CD8-positive, alpha-beta memory T cell (primary cell): ENCODE data around the gene ZNF112. TPM values are rescaled to one million over a fixed set of nuclear protein-coding genes. Genes with fewer than 3 reads are reported as not detected.
A peak's percentile ranks its signal among the peaks of the same experiment; 100 is the strongest.

Experiments used
- CTCF ChIA-PET: fragments of 350-600 bp; sonication (Branson Sonifier 250); formaldehyde crosslinking; loops from one replicate; lab custom pipeline; 2021; ENCODE audit warnings: antibody characterized with exemption; lab: Charles Lee
- POLR2A ChIA-PET: fragments of 350-600 bp; sonication (Branson Sonifier 250); formaldehyde crosslinking; loops from one replicate; lab custom pipeline; 2021; ENCODE audit warnings: antibody characterized with exemption; lab: Charles Lee
- DNase-seq, 5 donors: peaks; one replicate each; pipeline versions ENCODE4 v3.0.0 to v3.0.0-alpha.2; 2020 to 2022; ENCODE audit warnings: mixed read lengths in 1 of 5
- H3K27ac ChIP-seq: one replicate; pipeline ENCODE4 v1.7.0; 2013; ENCODE audit warnings: low read depth, mild to moderate bottlenecking, low read length, moderate library complexity
- H3K27me3 ChIP-seq: 2 replicates; pipeline ENCODE4 v1.7.0; 2013; ENCODE audit warnings: low read length, mild to moderate bottlenecking; ENCODE audit not compliant: insufficient read depth, poor library complexity, severe bottlenecking
- H3K36me3 ChIP-seq: 2 replicates; pipeline ENCODE4 v1.7.0; 2013; ENCODE audit warnings: mild to moderate bottlenecking, low read length, moderate library complexity; ENCODE audit not compliant: insufficient read depth
- H3K4me1 ChIP-seq: 2 replicates; pipeline ENCODE4 v1.7.0; 2013; ENCODE audit warnings: mild to moderate bottlenecking, low read length, moderate library complexity; ENCODE audit not compliant: insufficient read depth
- H3K4me3 ChIP-seq: 2 replicates; pipeline ENCODE4 v1.7.0; 2013; ENCODE audit warnings: mild to moderate bottlenecking, low read length
- H3K9me3 ChIP-seq: 2 replicates; pipeline ENCODE4 v1.7.0; 2013; ENCODE audit warnings: mild to moderate bottlenecking, low read length
- H3K27ac Mint-ChIP-seq, 8 donors: one replicate each; pipeline ENCODE4 v1.8.0; 2020 to 2021; ENCODE audit warnings: mixed read lengths in 8 of 8, mild to moderate bottlenecking in 6 of 8, inconsistent platforms in 3 of 8, moderate library complexity in 3 of 8
- H3K27me3 Mint-ChIP-seq, 2 donors: one replicate each; pipeline ENCODE4 v1.8.0; 2020 to 2021; ENCODE audit warnings: mixed read lengths in 2 of 2, mild to moderate bottlenecking in 1 of 2, moderate library complexity in 1 of 2
- H3K36me3 Mint-ChIP-seq, 3 donors: one replicate each; pipeline ENCODE4 v1.8.0; 2020 to 2021; ENCODE audit warnings: mixed read lengths in 3 of 3, inconsistent platforms in 1 of 3, mild to moderate bottlenecking in 1 of 3
- H3K4me1 Mint-ChIP-seq, 3 donors: one replicate each; pipeline ENCODE4 v1.8.0; 2020 to 2021; ENCODE audit warnings: mixed read lengths in 3 of 3, inconsistent platforms in 1 of 3, mild to moderate bottlenecking in 1 of 3
- H3K4me3 Mint-ChIP-seq, 7 donors: one replicate each; pipeline ENCODE4 v1.8.0; 2020 to 2021; ENCODE audit warnings: mixed read lengths in 7 of 7, mild to moderate bottlenecking in 6 of 7, moderate library complexity in 4 of 7, inconsistent platforms in 2 of 7
- H3K9me3 Mint-ChIP-seq, 5 donors: one replicate each; pipeline ENCODE4 v1.8.0; 2020 to 2022; ENCODE audit warnings: mixed read lengths in 5 of 5, mild to moderate bottlenecking in 3 of 5, moderate library complexity in 2 of 5, inconsistent platforms in 1 of 5
- polyA plus RNA-seq: library from polyadenylated mRNA; unstranded; fragments of 300-500 nt; fragmentation: Illumina TruSeq; gene quantifications from one replicate; pipeline ENCODE4 v1.2.3, GENCODE V29; 2021
- total RNA-seq, 2 experiments: library from RNA; stranded (reverse); gene quantifications; one replicate each; pipeline ENCODE4 v1.2.3, GENCODE V29; 2021

ZNF112 gene
- total and polyA plus RNA-seq, 3 experiments from 2014 or later = 0.49 TPM; not detected in 2

- Histone ChIP-seq H3K27me3 (no peaks in the 10 kb centered on the region), H3K9me3 (peaks cover 6% of the 10 kb centered on the region), H3K36me3 (no peaks in the 10 kb centered on the region), H3K4me1 (peaks cover 7% of the 10 kb centered on the region), H3K4me3 (no peak overlapping the region), H3K27ac (no peak overlapping the region)
- Mint-ChIP-seq H3K4me1 (peaks cover 12 to 36% (median 17%) of the 10 kb centered on the region in 3 donors), H3K27ac (no peak overlapping the region), H3K27me3 (peaks cover 5 to 23% of the 10 kb centered on the region in 2 donors), H3K36me3 (peaks cover 2 to 37% (median 19%) of the 10 kb centered on the region in 3 donors), H3K4me3 (peak overlapping the region in 1 of 7 donors; percentile 55), H3K9me3 (peaks cover 10 to 19% (median 13%) of the 10 kb centered on the region in 5 donors)
- POLR2A ChIA-PET = no interaction called here
- DNase-seq = no peak
- CTCF ChIA-PET = no interaction called here
Measured at GRCh38 chr19:44306283-44306682, 50.2 kb downstream of the ZNF112 start.

- Histone ChIP-seq H3K9me3 (peaks cover 6% of the 10 kb centered on the region), H3K4me3 (peak overlapping the region; percentile 70), H3K4me1 (peaks cover 7% of the 10 kb centered on the region), H3K27me3 (no peaks in the 10 kb centered on the region), H3K27ac (no peak overlapping the region), H3K36me3 (no peaks in the 10 kb centered on the region)
- Mint-ChIP-seq H3K4me3 (peak overlapping the region; percentile 93 to 96 (median 95)), H3K9me3 (peaks cover 8 to 20% (median 11%) of the 10 kb centered on the region in 5 donors), H3K36me3 (peaks cover 7 to 45% (median 25%) of the 10 kb centered on the region in 3 donors), H3K27me3 (peaks cover 2 to 17% of the 10 kb centered on the region in 2 donors), H3K27ac (peak overlapping the region in 2 of 8 donors; percentile 88), H3K4me1 (peaks cover 19 to 41% (median 21%) of the 10 kb centered on the region in 3 donors)
- POLR2A ChIA-PET = interaction anchor here (1.2 to 1.3 kb wide), 2 partner anchors 140 to 370 kb away, joined by 3 to 4 read pairs; partner anchors contain the start of gene ZNF45
- CTCF ChIA-PET = interaction anchor here (1.8 kb wide), 1 partner anchor 210 kb away, joined by 5 read pairs; no protein-coding TSS in a partner anchor
- no peak for DNase-seq
Measured at GRCh38 chr19:44305457-44305856, 51.0 kb downstream of the ZNF112 start.

GRCh38 chr19:44304659-44305193 lies 51.8 kb downstream of the ZNF112 start, which contains the start of gene ZNF235:
ZNF235 (minus strand) TSS chr19:44305025; CDS start chr19:44303404, 1,621 bp downstream.
- ChIA-PET CTCF (interaction anchor here (1.8 kb wide), 1 partner anchor 210 kb away, joined by 5 read pairs; no protein-coding TSS in a partner anchor), POLR2A (interaction anchor here (1.2 to 1.3 kb wide), 2 partner anchors 139 to 370 kb away, joined by 3 to 4 read pairs; partner anchors contain the start of gene ZNF45)
- Histone ChIP-seq H3K27me3 (no peaks in the 10 kb centered on the region), H3K27ac (peak within 1 kb of the TSS; percentile 43), H3K4me1 (peaks cover 7% of the 10 kb centered on the region), H3K36me3 (peaks cover 6% of the 10 kb centered on the region), H3K9me3 (peaks cover 6% of the 10 kb centered on the region), H3K4me3 (peak within 1 kb of the TSS; percentile 70)
- peak; percentile 44 to 79 (median 66) for DNase-seq
- H3K27me3 Mint-ChIP-seq = peaks cover 2 to 11% of the 10 kb centered on the region in 2 donors
- H3K36me3 Mint-ChIP-seq = peaks cover 12 to 50% (median 33%) of the 10 kb centered on the region in 3 donors
- peaks cover 21 to 48% (median 26%) of the 10 kb centered on the region in 3 donors for H3K4me1 Mint-ChIP-seq
- peak within 1 kb of the TSS; percentile 15 to 88 (median 68) for H3K27ac Mint-ChIP-seq
- peaks cover 8 to 22% (median 11%) of the 10 kb centered on the region in 5 donors for H3K9me3 Mint-ChIP-seq
- H3K4me3 Mint-ChIP-seq = peak within 1 kb of the TSS; percentile 93 to 96 (median 95)

GRCh38 chr19:44303976-44304568 lies 52.4 kb downstream of the ZNF112 start:
- POLR2A ChIA-PET = interaction anchor here (1.2 to 1.3 kb wide), 2 partner anchors 138 to 369 kb away, joined by 3 to 4 read pairs; partner anchors contain the start of gene ZNF45
- peak overlapping the region; percentile 43 for H3K27ac ChIP-seq
- peaks cover 8 to 23% (median 11%) of the 10 kb centered on the region in 5 donors for H3K9me3 Mint-ChIP-seq
- peaks cover 21 to 49% (median 26%) of the 10 kb centered on the region in 3 donors for H3K4me1 Mint-ChIP-seq
- peaks cover 2 to 9% of the 10 kb centered on the region in 2 donors for H3K27me3 Mint-ChIP-seq
- peaks cover 14 to 54% (median 39%) of the 10 kb centered on the region in 3 donors for H3K36me3 Mint-ChIP-seq
- H3K9me3 ChIP-seq = peaks cover 6% of the 10 kb centered on the region
- no peaks in the 10 kb centered on the region for H3K27me3 ChIP-seq
- DNase-seq = no peak
- H3K27ac Mint-ChIP-seq = peak overlapping the region in 7 of 8 donors; percentile 17 to 88 (median 74)
- CTCF ChIA-PET = interaction anchor here (0.6 to 1.8 kb wide), 2 partner anchors 58 to 209 kb away, joined by 3 to 5 read pairs; no protein-coding TSS in a partner anchor
- peaks cover 13% of the 10 kb centered on the region for H3K36me3 ChIP-seq
- peaks cover 7% of the 10 kb centered on the region for H3K4me1 ChIP-seq
- H3K4me3 Mint-ChIP-seq = peak overlapping the region; percentile 93 to 96 (median 95)
- peak overlapping the region; percentile 70 for H3K4me3 ChIP-seq

- peaks cover 20% of the 10 kb centered on the region for H3K36me3 ChIP-seq
- Mint-ChIP-seq H3K4me3 (peak overlapping the region in 6 of 7 donors; percentile 58 to 96 (median 94)), H3K4me1 (peaks cover 21 to 49% (median 26%) of the 10 kb centered on the region in 3 donors), H3K9me3 (peaks cover 4 to 25% (median 9%) of the 10 kb centered on the region in 5 donors), H3K36me3 (peaks cover 21 to 58% (median 47%) of the 10 kb centered on the region in 3 donors), H3K27me3 (peaks cover 2 to 3% of the 10 kb centered on the region in 2 donors), H3K27ac (no peak overlapping the region)
- H3K4me3 ChIP-seq = no peak overlapping the region
- H3K27me3 ChIP-seq = no peaks in the 10 kb centered on the region
- CTCF ChIA-PET = no interaction called here
- H3K27ac ChIP-seq = no peak overlapping the region
- POLR2A ChIA-PET = no interaction called here
- peaks cover 6% of the 10 kb centered on the region for H3K9me3 ChIP-seq
- peaks cover 7% of the 10 kb centered on the region for H3K4me1 ChIP-seq
- DNase-seq = no peak
Measured at GRCh38 chr19:44303320-44303719, 53.2 kb downstream of the ZNF112 start.

- ChIA-PET POLR2A (no interaction called here), CTCF (no interaction called here)
- Histone ChIP-seq H3K4me3 (no peak overlapping the region), H3K9me3 (peaks cover 45% of the 10 kb centered on the region), H3K27ac (no peak overlapping the region), H3K4me1 (no peaks in the 10 kb centered on the region), H3K36me3 (peaks cover 32% of the 10 kb centered on the region), H3K27me3 (no peaks in the 10 kb centered on the region)
- Mint-ChIP-seq H3K9me3 (peaks cover 61 to 95% (median 84%) of the 10 kb centered on the region in 5 donors), H3K4me3 (no peak overlapping the region), H3K27me3 (no peaks in the 10 kb centered on the region), H3K27ac (no peak overlapping the region), H3K36me3 (peaks cover 31 to 79% (median 62%) of the 10 kb centered on the region in 3 donors), H3K4me1 (no peaks in the 10 kb centered on the region)
- no peak for DNase-seq
Measured at GRCh38 chr19:44284968-44285367, 71.5 kb downstream of the ZNF112 start.

- Histone ChIP-seq H3K4me1 (no peaks in the 10 kb centered on the region), H3K27ac (no peak overlapping the region), H3K9me3 (peaks cover 24% of the 10 kb centered on the region), H3K36me3 (peaks cover 10% of the 10 kb centered on the region), H3K27me3 (no peaks in the 10 kb centered on the region), H3K4me3 (no peak overlapping the region)
- no peak overlapping the region for H3K27ac Mint-ChIP-seq
- peaks cover 57 to 94% (median 84%) of the 10 kb centered on the region in 5 donors for H3K9me3 Mint-ChIP-seq
- no peaks in the 10 kb centered on the region for H3K27me3 Mint-ChIP-seq
- no peak overlapping the region for H3K4me3 Mint-ChIP-seq
- H3K4me1 Mint-ChIP-seq = no peaks in the 10 kb centered on the region
- peaks cover 21 to 79% (median 55%) of the 10 kb centered on the region in 3 donors for H3K36me3 Mint-ChIP-seq
- ChIA-PET POLR2A (no interaction called here), CTCF (no interaction called here)
- no peak for DNase-seq
Measured at GRCh38 chr19:44282846-44283245, 73.6 kb downstream of the ZNF112 start.
